ENCODE data around the gene RPS3. TPM values are rescaled to one million over a fixed set of nuclear protein-coding genes. Genes with fewer than 3 reads are reported as not detected.

RPS3 gene
- total RNA-seq, 1 experiment from 2014 or later = 4,109 TPM

GRCh38 chr11:75434886-75435570, 35.7 kb downstream of the RPS3 start:
- Histone ChIP-seq H3K36me3 (ENCODE audit: control insufficient read depth in 1 of 2, insufficient read depth in 2 of 2, low read length in 2 of 2) (no peaks in the 10 kb centered on the region), H3K27ac (ENCODE audit: low read depth, low read length) (no peak overlapping the region), H3K4me2 (ENCODE audit: low read length) (no peak overlapping the region), H3K79me2 (ENCODE audit: insufficient read depth, low read length) (no peaks in the 10 kb centered on the region), H3K27me3 (ENCODE audit: insufficient read depth, low read length) (no peaks in the 10 kb centered on the region), H3K9ac (ENCODE audit: low read length) (no peak overlapping the region), H3K9me2 (ENCODE audit: insufficient read depth) (no peaks in the 10 kb centered on the region), H3K4me1 (ENCODE audit: control insufficient read depth in 1 of 2, insufficient read depth in 2 of 2, low read length in 2 of 2) (peaks cover 0 to 20% of the 10 kb centered on the region in 2 experiments; a peak in 2 of 4 replicates), H3K9me3 (ENCODE audit: control insufficient read depth in 1 of 2, insufficient read depth in 1 of 2, low read depth in 1 of 2, low read length in 2 of 2) (no peaks in the 10 kb centered on the region), H2AFZ (ENCODE audit: low read depth, low read length, poor library complexity, severe bottlenecking) (no peak overlapping the region), H3K4me3 (replicated peaks in 1 of 2; ENCODE audit: low read depth in 1 of 2, low read length in 2 of 2) (no peak overlapping the region), H4K20me1 (ENCODE audit: insufficient read depth) (no peaks in the 10 kb centered on the region)
- RAD21 ChIA-PET (ENCODE audit: low non-redundant PET in 1 of 2, low total read pairs in 2 of 2, uncharacterized antibody in 2 of 2, unreplicated experiment in 2 of 2) = no interaction called here
- BruUV-seq (replicated peaks) = no TSS peak
- TF ChIP-seq POLR2AphosphoS5 (IDR thresholded peaks at IDR 0.05; ENCODE audit: low read depth, low read length) (no peak), CTCF (IDR thresholded peaks at IDR 0.05 in 2 of 3, conservative IDR thresholded peaks at IDR 0.05 in 1 of 3; ENCODE audit: borderline replicate concordance in 1 of 3, insufficient read depth in 1 of 3, low read depth in 2 of 3, low read length in 2 of 3) (no peak), CEBPB (IDR thresholded peaks at IDR 0.05; ENCODE audit: low read depth) (no peak), JUND (IDR thresholded peaks at IDR 0.05) (no peak), CBX3 (IDR thresholded peaks at IDR 0.05; ENCODE audit: low read depth) (no peak), RAD21 (IDR thresholded peaks at IDR 0.05; ENCODE audit: low read depth) (no peak), SRF (IDR thresholded peaks at IDR 0.05; ENCODE audit: low read depth) (no peak), TCF7L2 (IDR thresholded peaks at IDR 0.05; ENCODE audit: borderline replicate concordance, extremely low read depth, insufficient read depth, insufficient read length) (no peak), ZNF274 (IDR thresholded peaks at IDR 0.05; ENCODE audit: low read depth, low read length) (no peak), ZFX (IDR thresholded peaks at IDR 0.05) (no peak), REST (IDR thresholded peaks at IDR 0.05; ENCODE audit: low read depth) (no peak), SP1 (IDR thresholded peaks at IDR 0.05; ENCODE audit: low read depth) (no peak), SIN3A (IDR thresholded peaks at IDR 0.05; ENCODE audit: low read depth) (no peak)
- CTCF ChIA-PET = interaction anchor here (1.0 kb wide), 1 partner anchor 9 kb away, joined by 4 read pairs; no protein-coding TSS in a partner anchor
- POLR2A ChIA-PET = no interaction called here
- DNase-seq (ENCODE audit: low read depth, low spot score) (no peak), ATAC-seq (no peak)
- intact Hi-C loops (cut with micrococcal nuclease) = no loop called here
